H1 (cell line): ENCODE measurements around the gene HOXB5. TPM values are rescaled to one million over a fixed set of nuclear protein-coding genes. Genes with fewer than 3 reads are reported as not detected.

Source experiments
- CTCF ChIA-PET: fragments of 300-600 bp; sonication (Branson Sonifier 250); formaldehyde crosslinking; loops from one replicate; lab custom pipeline; 2021; ENCODE audit not compliant: partially characterized antibody; lab: Charles Lee
- POLR2A ChIA-PET: fragments of 300-600 bp; sonication (Branson Sonifier 250); formaldehyde crosslinking; loops from one replicate; lab custom pipeline; 2021; ENCODE audit warnings: inconsistent platforms; ENCODE audit not compliant: partially characterized antibody; lab: Charles Lee
- DNase-seq, 2 experiments: peaks; one replicate each; pipeline versions ENCODE4 v3.0.0 to v3.0.0-alpha.2; 2010 to 2022; ENCODE audit warnings: low spot score in 2 of 2, low read depth in 1 of 2, mixed read lengths in 1 of 2
- FAIRE-seq: peaks from 2 replicates; lab custom pipeline; 2011; peaks lifted over from hg19 to GRCh38; lab: Jason Lieb, UNC
- H2AFZ ChIP-seq: 2 replicates; pipeline ENCODE4 v1.8.1; 2012; ENCODE audit warnings: low read length, inconsistent platforms
- H2AK5ac ChIP-seq: 2 replicates; pipeline ENCODE4 v1.6.1; 2013; ENCODE audit warnings: low read depth, low read length
- H2BK120ac ChIP-seq: replicated peaks from 2 replicates; pipeline ENCODE3; 2013; ENCODE audit warnings: low read depth, low read length, inconsistent platforms
- H2BK12ac ChIP-seq: 2 replicates; pipeline ENCODE4 v1.6.1; 2013; ENCODE audit warnings: low read depth, low read length
- H2BK15ac ChIP-seq: 2 replicates; pipeline ENCODE4 v1.6.1; 2013; ENCODE audit warnings: low read length
- H2BK20ac ChIP-seq: 2 replicates; pipeline ENCODE4 v1.6.1; 2013; ENCODE audit warnings: low read length
- H2BK5ac ChIP-seq: 2 replicates; pipeline ENCODE4 v1.6.1; 2013; ENCODE audit warnings: low read depth, low read length
- H3K14ac ChIP-seq: 2 replicates; pipeline ENCODE4 v1.6.1; 2013; ENCODE audit warnings: inconsistent platforms; ENCODE audit not compliant: insufficient read length
- H3K18ac ChIP-seq: 2 replicates; pipeline ENCODE4 v1.6.1; 2013; ENCODE audit warnings: low read length; ENCODE audit errors: extremely low read depth
- H3K23ac ChIP-seq: 2 replicates; pipeline ENCODE4 v1.6.1; 2013; ENCODE audit warnings: inconsistent platforms; ENCODE audit not compliant: insufficient read length
- H3K23me2 ChIP-seq: 2 replicates; pipeline ENCODE4 v1.6.1; 2013; ENCODE audit warnings: low read depth, low read length
- H3K27ac ChIP-seq: 2 replicates; pipeline ENCODE4 v1.6.1; 2011; ENCODE audit warnings: low read depth, low read length, inconsistent platforms
- H3K27me3 ChIP-seq, 4 experiments: replicated peaks in 1 of 4; 1 replicate in 1 of 4; 2 replicates in 3 of 4; pipeline versions ENCODE4 v1.6.1 to v1.8.1; 2011 to 2013; ENCODE audit warnings: low read length in 3 of 4, mild to moderate bottlenecking in 3 of 4, inconsistent platforms in 2 of 4, mixed read lengths in 2 of 4, moderate library complexity in 1 of 4; ENCODE audit not compliant: control insufficient read depth in 3 of 4, insufficient read depth in 3 of 4; ENCODE audit errors: extremely low read depth in 1 of 4
- H3K36me3 ChIP-seq, 4 experiments: 2 replicates each; pipeline versions ENCODE4 v1.6.1 to v1.8.1; 2011 to 2013; ENCODE audit warnings: mild to moderate bottlenecking in 4 of 4, low read length in 3 of 4, moderate library complexity in 2 of 4, control low read depth in 1 of 4, inconsistent platforms in 1 of 4; ENCODE audit not compliant: insufficient read depth in 4 of 4, control insufficient read depth in 2 of 4
- H3K4ac ChIP-seq: replicated peaks from 2 replicates; pipeline ENCODE3; 2013; ENCODE audit warnings: low read length, low read depth, mixed read lengths, inconsistent platforms; ENCODE audit not compliant: insufficient read length
- H3K4me1 ChIP-seq, 4 experiments: replicated peaks in 1 of 4; 1 replicate in 1 of 4; 2 replicates in 3 of 4; pipeline versions ENCODE4 v1.6.1 to v1.8.1; 2011 to 2013; ENCODE audit warnings: low read length in 3 of 4, inconsistent platforms in 2 of 4, mixed read lengths in 1 of 4; ENCODE audit not compliant: insufficient read depth in 4 of 4, control insufficient read depth in 3 of 4
- H3K4me2 ChIP-seq, 2 experiments: 2 replicates each; pipeline versions ENCODE4 v1.6.1 to v1.8.1; 2011 to 2013; ENCODE audit warnings: low read depth in 2 of 2, low read length in 2 of 2, control low read depth in 1 of 2, inconsistent platforms in 1 of 2, mild to moderate bottlenecking in 1 of 2; ENCODE audit not compliant: insufficient read depth in 1 of 2
- H3K4me3 ChIP-seq, 4 experiments: fragments of 200-600, 300-600 bp in 1 of 4; sonication (generic), shearing (Covaris generic), sonication (Bioruptor Twin) in 1 of 4; 2 replicates each; pipeline versions ENCODE4 v1.5.1 to v1.8.1; 2011 to 2016; ENCODE audit warnings: low read length in 4 of 4, low read depth in 3 of 4, control low read depth in 2 of 4, inconsistent platforms in 2 of 4, mild to moderate bottlenecking in 2 of 4, mixed read lengths in 1 of 4, moderate library complexity in 1 of 4; ENCODE audit not compliant: insufficient read depth in 2 of 4; ENCODE audit errors: extremely low read depth in 1 of 4
- H3K56ac ChIP-seq: replicated peaks from 2 replicates; pipeline ENCODE3; 2013; ENCODE audit warnings: low read depth, mild to moderate bottlenecking, mixed read lengths, low read length, inconsistent platforms; ENCODE audit not compliant: insufficient read length
- H3K79me1 ChIP-seq: 2 replicates; pipeline ENCODE4 v1.6.1; 2013; ENCODE audit warnings: low read depth, low read length, control low read depth
- H3K79me2 ChIP-seq, 2 experiments: 2 replicates each; pipeline versions ENCODE4 v1.6.1 to v1.8.1; 2012 to 2013; ENCODE audit warnings: low read length in 2 of 2, mild to moderate bottlenecking in 2 of 2, inconsistent platforms in 1 of 2; ENCODE audit not compliant: insufficient read depth in 2 of 2, control insufficient read depth in 1 of 2
- H3K9ac ChIP-seq, 4 experiments: replicated peaks in 1 of 4; 1 replicate in 1 of 4; 2 replicates in 3 of 4; pipeline versions ENCODE4 v1.6.1 to v1.8.1; 2011 to 2013; ENCODE audit warnings: low read depth in 3 of 4, low read length in 3 of 4, control low read depth in 2 of 4, mild to moderate bottlenecking in 2 of 4, moderate library complexity in 2 of 4, inconsistent platforms in 1 of 4; ENCODE audit errors: extremely low read depth in 1 of 4
- H3K9me3 ChIP-seq, 2 experiments: 2 replicates each; pipeline versions ENCODE4 v1.6.1 to v1.8.1; 2012 to 2013; ENCODE audit warnings: mild to moderate bottlenecking in 2 of 2, moderate library complexity in 2 of 2, control low read depth in 1 of 2, inconsistent platforms in 1 of 2, low read depth in 1 of 2, low read length in 1 of 2, mixed read lengths in 1 of 2; ENCODE audit not compliant: insufficient read depth in 2 of 2
- H4K20me1 ChIP-seq, 2 experiments: replicated peaks in 1 of 2; 2 replicates each; pipeline versions ENCODE3 to v1.8.1; 2011 to 2013; ENCODE audit warnings: inconsistent platforms in 2 of 2, low read length in 2 of 2, mild to moderate bottlenecking in 1 of 2; ENCODE audit not compliant: insufficient read depth in 2 of 2, control insufficient read depth in 1 of 2
- H4K5ac ChIP-seq: 2 replicates; pipeline ENCODE4 v1.6.1; 2013; ENCODE audit warnings: low read length, low read depth, mixed read lengths, inconsistent platforms; ENCODE audit not compliant: insufficient read length
- H4K8ac ChIP-seq: 2 replicates; pipeline ENCODE4 v1.8.0; 2013; ENCODE audit warnings: mild to moderate bottlenecking, moderate library complexity, low read length, inconsistent platforms; ENCODE audit not compliant: insufficient read depth; ENCODE audit errors: extremely low read depth
- H4K91ac ChIP-seq: replicated peaks from 2 replicates; pipeline ENCODE3; 2013; ENCODE audit warnings: low read length, mixed read lengths, inconsistent platforms; ENCODE audit not compliant: insufficient read length
- CREB1 ChIP-seq: IDR thresholded peaks from 2 replicates; pipeline ENCODE4 v1.6.1; 2012; ENCODE audit warnings: inconsistent platforms
- CTBP2 ChIP-seq: IDR thresholded peaks from 2 replicates; pipeline ENCODE4 v1.7.0; 2011; ENCODE audit warnings: borderline replicate concordance, mild to moderate bottlenecking, moderate library complexity, mixed read lengths, low read length; ENCODE audit not compliant: insufficient read depth, insufficient read length
- EZH2 ChIP-seq: fragments of 200-600 bp; sonication (generic); IDR thresholded peaks from 2 replicates; pipeline ENCODE4 v1.7.1; 2012; ENCODE audit warnings: low read depth, mild to moderate bottlenecking, moderate library complexity, low read length, inconsistent platforms; ENCODE audit not compliant: severe bottlenecking
- RAD21 ChIP-seq, 2 experiments: IDR thresholded peaks in 1 of 2; conservative IDR thresholded peaks in 1 of 2; 2 replicates each; pipeline ENCODE4 v1.6.1; 2011; ENCODE audit warnings: low read depth in 2 of 2, low read length in 2 of 2, improper control_type of control experiment in 1 of 2, inconsistent platforms in 1 of 2, mild to moderate bottlenecking in 1 of 2, moderate library complexity in 1 of 2
- RNF2 ChIP-seq: fragments of 200-900, 300-1000 bp; sonication (generic); IDR thresholded peaks from 2 replicates; pipeline ENCODE4 v1.7.1; 2016; ENCODE audit warnings: borderline replicate concordance, low read depth, mild to moderate bottlenecking, antibody characterized with exemption, low read length; ENCODE audit not compliant: poor library complexity, severe bottlenecking; ENCODE audit errors: missing control alignments
- SUZ12 ChIP-seq: fragments of 200-600 bp; sonication (generic); IDR thresholded peaks from 2 replicates; pipeline ENCODE4 v1.6.1; 2012; ENCODE audit warnings: mild to moderate bottlenecking, inconsistent platforms, low read length, moderate library complexity, mixed read lengths
- WGBS, 2 experiments: shearing (Covaris generic) in 1 of 2; methylation state at CpG; one replicate each; pipeline versions ENCODE4 v1.1.6 to v1.1.7; 2013 to 2015; ENCODE audit warnings: low lambda C conversion rate in 2 of 2, mixed read lengths in 2 of 2, inconsistent platforms in 1 of 2, low coverage in 1 of 2, missing lambda C conversion rate in 1 of 2; ENCODE audit not compliant: insufficient replicate concordance in 2 of 2, insufficient coverage in 1 of 2, insufficient read length in 1 of 2; ENCODE audit errors: extremely low coverage in 1 of 2, missing lambda C conversion rate in 1 of 2; 5-methylcytosine and 5-hydroxymethylcytosine counted together
- polyA plus RNA-seq, 7 experiments: library from polyadenylated mRNA; depleted of rRNA in 3 of 7; stranded (reverse) in 5 of 7; unstranded in 2 of 7; fragments of >200 nt in 5 of 7; fragments of 200-250 nt in 2 of 7; gene quantifications; 1 replicate in 5 of 7; 2 replicates in 1 of 7; 4 replicates in 1 of 7; pipeline versions ENCODE4 v1.2.1 to v1.2.3, GENCODE V29; 2011 to 2013; ENCODE audit warnings: missing spikeins in 2 of 7, mixed read lengths in 2 of 7
- total RNA-seq: library from RNA; stranded (reverse); fragmentation: NEBNext Ultra II Directional; extraction: Animal tissue kit (Norgen Biotek cat#: 25700); gene quantifications from 2 replicates; pipeline ENCODE4 v1.2.1, GENCODE V29; 2021

HOXB5 gene
- total and polyA plus RNA-seq, 2 of the 8 experiments (the other 6 are each of a cell fraction or from before 2014, with no cell fraction given), result not detected

GRCh38 chr17:48578616-48579470, 14.7 kb downstream of the HOXB5 start:
- no peaks in the 10 kb centered on the region for H3K79me2 ChIP-seq
- no peak overlapping the region for H3K9ac ChIP-seq
- no peak overlapping the region for H4K91ac ChIP-seq
- DNase-seq, result no peak
- TF ChIP-seq RAD21 (IDR thresholded peaks at IDR 0.05 in 1 of 2, conservative IDR thresholded peaks at IDR 0.05 in 1 of 2; ENCODE audit: low read depth in 2 of 2, low read length in 2 of 2), result no peak
- peak; percentile 96 for TF ChIP-seq SUZ12
- TF ChIP-seq CTBP2, result peak; percentile 89
- no peak for TF ChIP-seq CREB1
- TF ChIP-seq RNF2, result peak; percentile 97
- peak; percentile 89 for TF ChIP-seq EZH2
- TF ChIP-seq, all 59 proteins: peak for 4
- no peak overlapping the region for H3K4ac ChIP-seq
- H2BK15ac ChIP-seq, result peak overlapping the region; percentile 29; the same call in 1 of the 2 replicates
- no peak for FAIRE-seq
- peaks cover 0 to 13% (median 4%) of the 10 kb centered on the region in 4 experiments; a peak in 5 of 7 replicates for H3K4me1 ChIP-seq
- no peak overlapping the region for H2AFZ ChIP-seq
- H3K27ac ChIP-seq, result no peak overlapping the region
- H3K23ac ChIP-seq, result no peak overlapping the region
- peak overlapping the region; percentile 40 to 48 for H3K4me2 ChIP-seq
- H2BK20ac ChIP-seq, result no peak overlapping the region
- peaks cover 99 to 100% (median 100%) of the 10 kb centered on the region in 4 experiments for H3K27me3 ChIP-seq
- peaks cover 19 to 37% of the 10 kb centered on the region in 2 experiments for H4K20me1 ChIP-seq
- 9% methylated on average over 39 of the region's 43 CpGs; no CpG with 5 or more reads in 1 of the 2 experiments for WGBS, 2 experiments
- no peak overlapping the region for H2BK5ac ChIP-seq
- no peak overlapping the region for H3K56ac ChIP-seq
- no peak overlapping the region for H2BK120ac ChIP-seq
- H3K36me3 ChIP-seq, result peaks cover 0 to 12% (median 0%) of the 10 kb centered on the region in 4 experiments; a peak in 1 of 8 replicates
- H3K18ac ChIP-seq, result no peak overlapping the region; the same call in 1 of the 2 replicates
- no peak overlapping the region for H3K14ac ChIP-seq
- peak overlapping the region in 1 of 4 experiments; percentile 28; a peak in 1 of 8 replicates for H3K4me3 ChIP-seq
- no peak overlapping the region for H2AK5ac ChIP-seq
- H3K23me2 ChIP-seq, result no peaks in the 10 kb centered on the region
- CTCF ChIA-PET, result interaction anchor here (1.1 to 1.5 kb wide), 3 partner anchors 9 to 16 kb away, joined by 3 to 5 read pairs (median 4); no protein-coding TSS in a partner anchor
- no peak overlapping the region for H2BK12ac ChIP-seq
- POLR2A ChIA-PET, result no interaction called here
- H4K8ac ChIP-seq, result no peak overlapping the region; the same call in 1 of the 2 replicates
- H3K79me1 ChIP-seq, result no peaks in the 10 kb centered on the region
- H4K5ac ChIP-seq, result no peak overlapping the region
- H3K9me3 ChIP-seq, result no peaks in the 10 kb centered on the region
